ENCODE results near the gene RAMACL.

- TF ChIP-seq CTCF (IDR thresholded peaks at IDR 0.05; ENCODE audit: poor library complexity) (no peak), EZH2phosphoT487 (IDR thresholded peaks at IDR 0.05; ENCODE audit: low read depth, severe bottlenecking, unreplicated experiment) (no peak), EZH2 (IDR thresholded peaks at IDR 0.05; ENCODE audit: borderline replicate concordance) (no peak)
Observed at GRCh38 chr6:166542580-166542912, 43.9 kb downstream of the RAMACL start.
